CD4-positive, alpha-beta T cell treated with Interleukin-4 for 4 hours (primary cell): ENCODE results near the gene USP16.
"Not testable (repeated sequence)": the region's sequence is repeated elsewhere in the genome, so short reads cannot be mapped to it uniquely, and the experiment has no call there.

Experiments used
- DNase-seq: peaks from one replicate; pipeline ENCODE4 v3.0.0-alpha.2; 2020

Gene USP16

DNA sequence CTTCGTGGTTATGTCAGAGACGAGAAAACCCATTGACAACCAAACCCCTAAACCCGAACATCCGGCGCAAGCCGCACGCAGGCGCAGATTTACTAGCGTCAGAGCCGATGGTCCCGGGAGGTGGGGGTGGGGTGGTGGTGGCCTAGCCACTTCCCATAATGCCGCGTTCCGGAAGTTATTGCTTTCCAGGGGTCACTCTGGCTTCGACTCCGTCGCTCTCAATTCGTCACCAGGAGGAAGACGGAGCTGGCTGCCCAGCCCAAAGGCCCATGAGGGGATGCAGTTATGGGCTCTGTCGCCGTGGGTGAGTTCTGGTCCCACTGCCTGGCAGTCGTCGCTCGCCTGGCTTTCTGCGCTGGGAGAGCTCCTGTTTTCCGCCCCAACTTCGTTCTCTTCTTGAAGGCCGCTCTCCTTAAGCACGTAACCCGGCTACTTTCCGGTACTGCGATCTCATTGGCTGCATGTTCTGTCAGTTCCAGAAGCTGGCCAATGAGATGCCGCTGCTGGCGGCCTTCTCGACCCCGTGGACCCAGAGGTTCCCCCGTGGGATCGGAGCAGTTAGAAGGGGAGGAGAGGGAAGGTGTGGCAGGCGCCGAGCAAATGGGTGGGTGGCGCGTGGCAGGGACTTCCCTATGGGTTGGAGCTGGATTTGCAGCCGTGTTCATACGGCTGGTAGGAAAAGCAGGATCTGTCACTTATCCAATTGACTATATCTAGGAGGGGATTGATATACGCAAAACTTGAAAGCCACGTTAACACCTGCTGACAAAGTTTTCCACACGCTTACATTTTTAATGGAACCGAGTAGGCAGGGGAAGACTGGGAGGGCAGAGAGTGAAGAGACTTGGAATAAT is at the start of gene USP16:
TSS of gene USP16 (plus strand) at position 195 of the 854 bp plus-strand sequence. CDS start 3,246 bp downstream, outside the sequence.
- peak; percentile 99 for DNase-seq

DNA sequence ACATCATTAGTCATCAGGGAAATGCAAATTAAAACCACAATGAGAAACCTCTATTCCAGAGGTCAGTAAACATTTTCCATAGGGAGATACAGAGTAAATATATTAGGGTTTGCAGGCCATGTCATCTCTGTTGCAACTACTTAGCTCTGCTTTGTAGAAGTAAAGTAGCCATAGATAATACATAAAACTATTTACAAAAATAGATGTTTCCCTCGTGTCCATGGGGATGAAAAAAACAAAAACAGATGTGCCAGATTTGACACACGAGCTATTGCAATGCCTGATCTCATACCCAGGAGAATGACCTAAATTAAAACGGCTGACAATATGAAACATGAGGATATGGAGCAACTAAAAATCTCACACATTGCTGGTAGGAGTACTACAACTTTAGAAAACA is 49.1 kb upstream of the USP16 start:
- no peak for DNase-seq

DNA sequence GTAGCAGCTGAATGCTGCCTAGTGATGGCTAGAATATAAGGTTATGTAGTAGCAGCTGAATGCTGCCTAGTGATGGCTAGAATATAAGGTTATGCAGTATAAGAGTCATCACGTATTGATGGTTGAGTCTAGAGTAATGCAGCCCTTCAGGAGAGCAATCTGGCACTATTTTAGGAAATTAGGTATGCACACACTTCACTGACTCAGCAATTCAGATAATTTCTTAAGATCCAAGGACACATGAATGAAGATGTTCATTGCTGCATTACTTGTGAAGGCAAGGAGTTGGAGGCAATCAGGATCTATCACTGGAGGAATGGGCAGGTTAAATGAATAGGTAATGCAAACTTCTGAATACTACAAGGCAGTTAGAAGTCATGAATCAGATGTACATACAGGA is 45.4 kb upstream of the USP16 start:
- no peak for DNase-seq

DNA sequence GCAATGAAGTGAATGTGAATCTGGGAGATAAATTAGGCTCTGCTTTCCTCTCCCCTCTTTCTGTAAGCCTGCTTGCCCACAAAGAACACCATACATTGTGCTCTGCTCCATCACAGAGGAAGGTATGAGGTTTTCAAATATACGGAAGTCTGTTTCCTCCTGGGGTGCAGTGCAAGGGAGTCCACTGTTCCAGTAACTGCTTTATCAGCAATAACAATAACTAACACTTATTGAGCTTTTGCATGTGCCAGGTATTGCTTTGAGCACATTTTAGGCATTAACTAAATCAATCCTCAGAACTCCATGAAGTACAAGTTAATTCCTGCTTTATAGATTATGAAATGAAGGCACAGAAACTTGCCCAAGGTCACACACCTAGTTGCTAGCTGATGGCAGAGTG is 41.8 kb upstream of the USP16 start:
- no peak for DNase-seq

DNA sequence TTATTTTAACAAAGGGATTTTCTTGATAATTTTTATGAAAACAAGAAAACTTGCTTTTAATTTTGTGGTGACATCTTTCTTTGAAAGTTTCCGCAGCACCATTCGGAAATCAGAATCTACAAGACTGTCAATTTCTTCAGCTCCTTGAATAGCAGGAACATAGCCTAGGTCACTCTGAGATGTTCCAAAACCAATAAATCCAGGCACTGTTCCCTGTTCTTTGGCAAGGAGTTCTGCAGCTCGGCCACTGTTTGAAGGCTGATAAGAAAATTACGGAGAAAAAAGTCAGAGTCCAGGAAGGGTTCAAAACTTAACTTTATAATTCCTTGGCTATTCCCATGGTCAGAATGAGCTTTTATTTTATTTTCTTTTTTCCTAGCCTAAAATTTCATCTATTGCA is 37.8 kb upstream of the USP16 start:
- no peak for DNase-seq

DNA sequence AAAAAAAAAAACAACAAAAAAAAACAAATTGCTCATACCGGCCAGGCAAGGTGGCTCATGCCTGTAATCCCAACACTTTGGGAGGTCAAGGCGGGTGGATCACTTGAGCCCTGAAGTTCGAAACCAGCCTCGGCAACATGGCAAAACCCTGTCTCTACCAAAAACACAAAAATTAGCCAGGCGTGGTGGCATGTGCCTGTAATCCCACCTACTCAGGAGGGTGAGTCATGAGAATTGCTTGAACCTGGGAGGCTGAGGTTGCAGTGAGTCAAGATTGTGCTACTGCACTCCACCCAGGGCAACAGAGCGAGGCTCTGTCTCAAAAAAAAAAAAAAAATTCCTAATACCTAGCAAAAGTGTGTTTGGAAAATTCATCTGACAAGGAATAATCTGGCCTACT is 36.3 kb upstream of the USP16 start:
- DNase-seq = peak; percentile 12

DNA sequence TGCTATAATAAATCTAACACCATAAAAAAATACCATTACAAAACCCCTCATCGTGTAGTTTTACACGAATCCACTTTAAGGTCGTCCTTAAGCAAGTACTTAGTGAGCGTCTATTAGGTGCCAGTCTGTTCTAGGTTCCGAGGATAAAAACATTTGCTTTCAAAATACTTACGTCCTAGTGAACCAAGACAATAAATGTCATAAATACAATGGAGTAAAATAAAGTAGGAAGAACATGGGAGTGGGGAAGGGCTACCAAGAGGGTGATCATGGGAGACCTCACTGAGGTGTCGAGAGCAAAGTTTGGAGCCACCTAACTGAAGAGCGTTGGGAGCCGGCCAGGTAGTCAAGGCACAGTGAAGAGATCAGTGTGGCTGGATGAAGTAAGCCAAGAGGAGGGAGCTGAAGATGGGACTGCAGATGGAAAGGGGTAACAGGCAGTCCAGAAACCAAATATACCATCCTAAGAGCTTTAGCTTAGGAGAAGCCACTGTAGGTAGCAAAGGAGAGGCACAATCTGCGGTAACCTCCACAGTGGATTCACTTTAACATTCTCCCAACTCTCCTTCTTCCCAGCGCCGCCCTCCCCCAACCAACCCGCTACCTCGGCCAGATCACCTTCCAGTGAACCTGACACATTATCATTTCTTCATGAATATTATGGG is 32.5 kb upstream of the USP16 start:
- DNase-seq = no peak

DNA sequence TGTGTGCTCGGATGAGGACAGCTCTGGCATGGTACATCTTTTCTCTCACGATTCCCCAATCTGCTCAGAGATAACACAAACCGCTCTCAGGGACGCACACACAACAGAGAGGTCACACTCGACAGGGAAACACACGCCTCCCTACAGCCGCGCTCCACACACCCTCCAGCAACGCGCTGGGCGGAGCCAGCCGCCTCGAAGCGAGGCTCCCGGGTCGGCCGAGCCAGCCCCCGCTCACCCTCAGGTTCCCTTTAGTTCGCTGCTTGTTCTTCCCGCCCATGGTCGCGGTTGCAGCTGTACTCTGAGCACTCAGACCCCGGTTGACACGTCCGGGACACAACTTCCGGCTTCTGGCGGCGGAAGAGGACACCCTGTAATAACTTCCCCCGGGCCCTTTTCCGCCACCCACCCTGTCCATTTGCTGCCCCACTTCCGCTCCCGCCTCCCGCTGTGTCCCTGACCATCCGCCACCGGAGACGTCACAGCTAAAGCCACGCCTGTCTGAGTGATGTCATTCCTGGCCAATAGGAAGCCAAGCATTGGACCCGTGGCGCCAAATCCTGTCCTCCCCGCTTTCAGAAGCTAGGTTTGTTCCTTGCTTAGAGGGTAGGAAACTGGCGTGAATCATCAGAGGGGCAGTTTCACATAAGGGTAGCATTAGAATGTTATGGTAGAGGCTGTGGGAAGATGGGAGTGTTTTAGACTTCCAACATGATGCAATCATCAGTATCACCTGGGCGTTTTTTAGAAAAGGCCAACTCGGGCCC is 31.8 kb upstream of the USP16 start, which contains the start of gene LTN1:
TSS of gene LTN1 (minus strand) at position 352 of the 767 bp plus-strand sequence. CDS start at position 280, 72 bp downstream.
- peak; percentile 99 for DNase-seq

DNA sequence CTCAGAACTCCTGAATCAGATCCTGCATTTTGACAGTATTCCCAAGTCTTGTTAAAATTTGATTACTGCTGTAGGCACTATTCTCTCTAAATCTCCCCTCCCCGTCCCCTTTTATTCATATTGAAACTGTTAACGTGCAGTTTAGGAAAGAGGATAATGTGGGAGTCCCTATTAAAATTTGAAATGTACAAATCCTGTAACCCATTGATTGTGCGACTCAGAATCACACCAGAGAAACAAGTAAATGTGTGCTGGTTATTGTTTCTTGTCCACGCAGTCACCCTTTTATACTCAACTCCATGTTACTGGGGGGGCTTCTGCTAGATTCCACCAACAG is 31.2 kb upstream of the USP16 start:
- DNase-seq = no peak

DNA sequence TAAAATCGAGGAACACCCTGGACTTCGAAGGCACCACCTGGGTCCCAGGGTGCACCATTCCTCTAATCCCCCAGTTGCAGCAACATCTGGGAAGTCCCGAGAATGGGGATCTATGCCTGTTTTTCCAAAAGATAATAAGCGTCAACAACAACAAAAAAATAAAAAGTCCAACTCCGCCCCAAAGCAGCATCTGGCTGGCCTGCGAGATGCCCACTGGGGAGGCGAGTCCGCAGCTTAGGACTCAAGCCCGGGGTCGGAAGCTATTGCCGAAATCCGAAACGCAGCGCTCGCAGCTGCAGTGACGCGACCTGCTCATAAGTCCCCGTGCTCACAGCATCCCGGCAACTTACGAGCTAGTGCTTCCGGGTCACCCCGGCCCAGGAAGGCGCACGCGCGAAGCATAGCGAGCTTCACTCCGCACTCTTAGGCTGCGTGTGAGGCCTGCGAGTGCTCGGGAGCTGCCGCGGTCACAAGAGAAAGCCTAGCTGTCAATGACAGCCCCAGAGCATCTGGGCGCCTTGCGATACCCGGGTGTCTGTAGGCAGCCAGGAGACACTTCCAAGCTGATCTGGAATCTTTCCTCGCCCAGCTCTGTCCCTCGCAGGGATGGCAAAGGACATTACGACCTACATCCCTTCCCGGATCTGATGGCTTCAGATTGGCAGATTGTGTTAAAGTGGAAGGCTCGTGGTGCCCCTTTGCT is 21.9 kb upstream of the USP16 start:
- DNase-seq = peak; percentile 97

DNA sequence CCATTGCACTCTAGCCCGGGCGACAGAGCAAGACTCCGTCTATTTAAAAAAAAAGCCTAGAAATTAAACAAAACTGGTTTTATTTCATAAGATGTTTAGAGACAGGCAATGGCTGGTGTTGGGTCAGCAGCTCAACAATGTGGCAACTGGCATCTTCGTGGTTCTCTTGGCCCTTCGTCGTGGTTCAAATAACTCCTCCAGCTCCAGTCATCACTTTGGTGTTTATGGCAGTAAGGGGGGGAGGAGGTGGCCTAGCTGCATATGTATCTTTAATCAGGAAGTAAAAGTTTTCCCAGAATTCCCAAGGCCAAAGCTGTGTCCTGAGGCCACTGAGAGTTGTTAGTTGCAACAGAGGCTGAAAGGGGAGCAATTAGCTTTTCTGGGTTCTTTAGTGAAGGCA is 18.8 kb upstream of the USP16 start:
- no peak for DNase-seq

DNA sequence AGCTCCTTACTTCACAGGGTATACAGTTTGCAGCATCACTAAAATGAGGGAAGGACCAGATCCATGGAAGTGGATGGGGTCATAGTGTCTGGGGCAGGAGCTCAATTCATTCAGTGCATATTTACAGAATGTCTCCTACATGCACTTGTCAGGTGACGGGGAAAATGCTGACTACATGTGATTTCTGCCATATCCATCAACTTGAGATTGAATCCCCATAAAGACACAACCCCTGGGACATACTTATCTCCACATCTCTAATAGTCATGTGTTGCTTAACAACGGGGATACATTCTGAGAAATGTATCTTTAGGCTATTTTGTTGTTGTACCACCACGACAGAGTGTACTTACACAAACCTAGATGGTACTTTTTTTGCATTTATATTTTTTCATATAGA is 17.3 kb upstream of the USP16 start:
- DNase-seq = no peak

DNA sequence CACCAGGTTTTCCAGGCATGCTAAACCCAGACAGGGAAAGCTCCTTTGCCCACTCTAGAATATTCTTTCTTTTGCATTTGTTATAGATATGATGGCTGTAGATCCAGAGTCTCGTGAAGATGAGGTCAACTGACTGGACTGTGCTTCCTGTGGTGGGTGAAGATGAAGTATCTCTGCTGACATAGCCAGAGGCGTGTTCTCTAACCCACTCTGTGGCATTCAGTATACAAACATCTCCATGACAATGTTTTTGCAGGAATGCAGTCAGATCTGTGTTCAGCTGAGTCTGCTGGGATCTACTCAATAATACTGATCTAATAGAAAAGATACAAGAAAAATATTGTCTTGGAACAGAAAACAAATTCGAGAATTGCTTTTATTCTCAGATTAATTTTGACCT is 16.7 kb upstream of the USP16 start:
- DNase-seq = no peak

DNA sequence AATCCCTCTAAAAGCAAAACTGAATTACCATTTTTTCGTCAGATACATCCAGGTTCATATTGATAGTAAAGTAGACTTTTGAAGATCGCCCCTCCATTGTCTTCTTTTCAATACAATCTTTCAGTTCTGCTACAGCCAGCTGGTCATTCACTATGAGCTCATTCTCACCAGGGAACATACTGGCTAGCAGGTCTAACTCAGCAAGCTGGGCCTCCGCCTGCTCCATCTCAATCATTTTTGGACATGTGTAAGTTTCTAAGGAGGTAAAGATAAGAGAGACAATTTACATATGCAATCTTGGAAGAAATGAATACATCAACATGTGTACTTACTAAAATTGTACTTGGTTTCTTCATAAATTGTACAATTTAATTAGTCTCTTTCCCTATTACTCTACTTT is 16.1 kb upstream of the USP16 start:
- no peak for DNase-seq

DNA sequence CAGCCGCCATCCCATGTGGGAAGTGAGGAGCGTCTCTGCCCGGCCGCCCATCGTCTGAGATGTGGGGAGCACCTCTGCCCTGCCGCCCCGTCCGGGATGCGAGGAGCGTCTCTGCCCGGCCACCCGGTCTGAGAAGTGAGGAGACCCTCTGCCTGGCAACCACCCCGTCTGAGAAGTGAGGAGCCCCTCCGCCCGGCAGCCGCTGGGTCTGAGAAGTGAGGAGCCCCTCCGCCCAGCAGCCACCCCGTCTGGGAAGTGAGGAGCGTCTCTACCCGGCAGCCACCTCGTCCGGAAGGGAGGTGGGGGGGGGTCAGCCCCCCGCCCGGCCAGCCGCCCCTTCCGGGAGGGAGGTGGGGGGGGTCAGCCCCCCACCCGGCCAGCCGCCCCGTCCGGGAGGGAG is 13.2 kb upstream of the USP16 start:
- not testable (repeated sequence) for DNase-seq

DNA sequence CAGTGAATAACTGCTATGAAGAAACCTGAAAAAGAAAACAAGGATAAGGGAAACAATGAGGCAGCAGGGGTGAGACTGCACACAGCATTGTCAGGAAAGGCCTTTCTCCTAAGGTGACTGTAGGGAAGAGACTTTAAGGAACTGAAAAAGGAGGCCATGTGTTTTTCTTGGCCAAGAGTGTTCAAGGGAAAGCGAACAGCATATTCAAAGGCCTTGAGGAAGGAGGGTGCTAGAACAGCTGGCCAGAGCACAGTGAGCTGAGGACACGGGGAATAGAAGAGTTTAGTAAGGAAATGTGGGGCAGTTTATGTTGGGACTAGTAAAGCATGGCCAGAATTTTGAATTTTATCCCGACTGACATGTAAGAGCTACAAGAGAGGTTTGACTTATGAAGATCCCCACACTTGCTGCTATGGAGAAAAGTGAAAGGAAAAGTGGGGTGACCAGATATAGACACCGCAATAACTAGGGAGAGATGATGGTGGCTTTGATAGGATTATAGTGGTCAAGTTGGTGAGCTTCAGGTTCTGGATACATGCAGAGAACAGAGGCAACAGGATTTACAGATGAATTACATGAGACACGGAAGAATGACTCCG is 6.7 kb upstream of the USP16 start:
- no peak for DNase-seq

DNA sequence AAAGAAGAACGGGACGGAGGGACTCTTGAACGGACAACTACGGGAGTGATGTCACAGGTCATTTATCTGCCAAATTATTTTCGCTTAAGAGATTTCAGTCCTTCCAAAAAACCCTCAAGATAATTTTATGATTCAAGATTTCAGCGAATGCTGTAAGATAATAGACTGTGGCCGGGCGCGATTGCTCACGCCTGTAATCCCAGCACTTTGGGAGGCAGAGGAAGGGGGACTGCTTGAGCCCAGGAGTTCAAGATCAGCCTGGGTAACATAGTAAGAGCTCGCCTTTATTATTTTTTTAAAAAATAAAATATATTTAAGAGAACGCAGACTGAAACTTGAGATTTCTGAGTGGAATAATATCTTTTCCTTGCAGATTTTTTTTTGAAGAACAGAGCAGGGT is 5.9 kb upstream of the USP16 start:
- DNase-seq = no peak

DNA sequence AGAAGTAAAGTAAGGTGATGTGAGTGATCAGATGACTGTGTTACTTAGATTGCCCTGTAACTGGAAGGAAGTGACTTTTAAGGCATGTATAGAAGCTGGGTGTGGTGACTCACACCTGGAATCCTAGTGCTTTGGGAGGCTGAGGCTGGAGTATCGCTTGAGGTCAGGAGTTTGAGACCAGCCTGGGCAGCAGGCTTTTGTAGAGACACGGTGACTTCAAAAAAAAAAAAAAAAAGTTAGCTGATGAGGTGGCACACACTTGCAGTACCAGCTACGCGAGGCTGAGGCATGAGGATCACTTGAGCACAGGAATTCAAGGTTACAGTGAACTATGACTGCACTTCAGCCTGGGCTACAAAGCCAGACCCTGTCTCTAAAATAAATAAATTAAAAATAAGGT is 2.3 kb upstream of the USP16 start:
- DNase-seq = peak; percentile 33

DNA sequence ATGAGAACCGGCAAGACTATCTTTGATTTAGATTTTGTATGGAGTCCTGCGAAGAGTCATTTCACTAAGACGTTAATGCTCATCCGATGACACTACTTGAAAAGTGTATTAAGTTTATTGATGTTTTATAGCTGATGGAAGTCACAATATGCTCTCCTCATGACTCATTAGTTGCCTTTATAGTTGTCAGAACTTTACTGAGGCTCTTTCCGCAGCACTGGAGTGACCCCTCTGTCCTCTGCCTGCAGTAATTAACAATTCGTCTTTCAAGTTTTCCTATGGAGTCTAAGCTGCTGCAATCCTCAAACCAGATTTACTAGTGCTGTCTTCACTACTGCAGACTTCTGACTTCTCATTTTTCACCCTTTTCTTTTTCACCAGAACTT is 853 bp downstream of the USP16 start:
- peak; percentile 28 for DNase-seq

DNA sequence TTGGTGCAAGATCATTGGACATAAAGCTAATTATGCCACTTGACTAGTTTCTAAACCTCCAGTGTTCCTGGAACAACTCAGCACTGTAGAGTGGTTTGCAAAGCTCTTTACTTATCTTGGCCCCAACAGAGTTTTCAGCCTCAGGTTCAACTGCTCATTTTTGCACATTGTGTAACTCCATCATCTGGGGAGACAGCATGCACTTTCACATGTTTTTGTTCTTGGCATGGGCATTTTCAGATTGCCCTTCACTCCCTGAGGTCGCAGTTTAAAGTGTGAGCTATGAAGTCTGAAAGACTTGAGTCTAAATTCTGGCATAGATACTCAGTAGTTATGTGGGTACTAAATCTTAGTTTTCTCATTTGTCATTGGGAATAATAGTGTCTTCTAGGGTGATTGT is 5.1 kb downstream of the USP16 start:
- DNase-seq = no peak

DNA sequence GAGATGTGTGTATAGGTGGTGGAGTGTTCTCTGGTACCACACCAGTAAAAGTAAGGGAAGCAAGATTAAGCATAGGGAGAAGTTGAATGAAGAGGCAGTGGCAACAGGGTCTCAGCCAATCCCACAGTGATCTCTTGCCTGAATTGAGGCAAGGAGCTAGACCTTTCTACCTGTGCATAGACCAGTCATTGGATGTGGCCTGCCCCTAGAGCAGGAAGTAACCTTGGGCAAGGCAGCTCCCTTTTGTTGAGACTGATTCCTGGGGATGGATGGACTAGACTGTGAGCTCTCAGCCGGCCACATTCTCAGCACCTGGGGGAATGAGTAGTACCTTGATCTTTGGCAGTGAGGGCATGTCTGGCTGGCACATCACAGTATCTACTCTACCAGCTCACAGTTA is 6.4 kb downstream of the USP16 start:
- DNase-seq = no peak

DNA sequence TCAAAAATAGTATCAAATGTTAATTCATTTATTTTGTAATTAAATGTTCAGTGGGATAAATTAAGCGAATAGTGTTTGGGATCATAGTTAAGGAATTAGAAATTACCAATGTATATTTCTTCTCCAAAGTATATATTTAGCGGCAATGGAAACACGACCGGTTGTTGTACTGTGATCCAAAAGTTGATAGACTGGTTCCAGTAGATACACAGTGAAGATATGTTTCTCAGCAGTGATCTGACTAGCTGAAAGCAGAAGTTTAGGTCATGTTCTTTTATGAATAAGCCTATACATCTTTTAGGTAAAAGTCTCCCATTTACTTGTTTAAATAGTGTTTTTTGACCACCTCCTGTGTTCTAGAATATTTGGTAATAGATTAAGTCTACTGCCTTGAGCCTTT is 8.8 kb downstream of the USP16 start:
- no peak for DNase-seq

DNA sequence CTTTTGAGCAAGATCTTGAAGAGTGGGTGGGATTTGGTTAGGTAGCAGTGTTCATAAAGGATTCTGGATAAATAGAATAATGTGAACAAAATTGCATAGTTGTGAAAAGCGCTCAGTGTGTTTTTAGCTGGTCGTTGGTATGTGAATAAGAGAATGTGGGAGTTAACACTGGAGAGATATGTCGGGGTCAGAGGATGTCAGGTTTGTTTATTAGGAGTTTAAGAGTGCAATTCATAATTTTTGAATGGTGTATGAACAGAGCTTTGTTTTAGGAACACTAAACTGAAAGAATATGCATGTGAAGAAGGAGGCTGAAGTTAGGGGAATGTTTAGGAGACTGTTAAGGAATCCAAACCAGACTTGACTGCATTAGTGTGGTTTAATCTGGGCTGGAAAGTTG is 9.4 kb downstream of the USP16 start:
- no peak for DNase-seq
